Astrocyte of the cerebellum (primary cell): Measurements from ENCODE around the gene CEP83.

Source experiments
- DNase-seq: peaks from one replicate; pipeline ENCODE4 v3.0.0-alpha.2; 2011; ENCODE audit warnings: low read depth
- H3K4me3 ChIP-seq: 2 replicates; pipeline ENCODE4 v1.5.1; 2011; ENCODE audit warnings: mild to moderate bottlenecking, low read depth, low read length, moderate library complexity
- in situ Hi-C: cut with HindIII; loops from 2 replicates; pipeline ENCODE4 v1.10.0; 2017; ENCODE audit warnings: low sequenced_read_pairs
- TF ChIP-seq, protein P1 (sequence below): IDR thresholded peaks from 2 replicates; pipeline ENCODE4 v1.5.1; 2012; ENCODE audit warnings: low read length, low read depth, moderate library complexity, mild to moderate bottlenecking; ENCODE audit errors: missing control alignments

CEP83 gene

DNA sequence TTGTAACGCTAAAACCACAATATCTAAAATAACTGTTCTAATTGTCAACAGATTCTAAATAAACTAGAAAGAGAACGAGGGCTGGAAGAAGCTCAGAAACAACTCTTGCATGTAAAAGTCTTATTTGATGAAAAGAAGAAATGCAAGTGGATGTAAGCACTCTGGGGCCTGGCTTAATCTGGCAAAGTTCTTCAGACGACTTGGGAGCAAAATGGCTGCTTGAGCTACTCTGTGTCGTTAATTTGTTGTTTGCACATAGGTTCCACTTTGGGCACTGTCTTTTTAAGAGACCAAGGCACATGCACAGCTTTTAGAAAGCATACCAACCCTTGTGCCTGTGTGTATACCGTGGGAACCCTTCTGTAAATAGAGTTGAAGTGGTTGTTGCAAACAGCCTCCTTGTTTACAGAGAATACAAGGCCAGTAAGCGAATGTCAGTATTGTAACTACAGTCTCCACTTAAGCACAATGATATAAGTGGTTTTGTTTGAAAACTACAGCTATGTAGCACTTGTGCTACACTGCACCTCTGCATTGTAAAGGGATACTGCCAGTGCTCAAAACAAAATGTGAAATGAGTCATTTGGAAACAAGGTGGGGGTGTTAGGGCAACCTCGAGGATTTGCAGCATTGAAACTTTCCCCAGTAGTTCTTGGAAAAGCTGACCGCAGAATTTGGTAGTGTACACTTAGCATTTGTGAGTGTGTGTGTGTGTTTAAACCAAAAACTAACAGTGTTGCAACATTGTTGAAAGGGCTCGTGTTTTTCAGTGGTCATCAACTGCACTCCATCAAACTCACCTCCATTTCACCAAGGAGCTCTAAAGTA is 154.3 kb downstream of the CEP83 start:
- TF ChIP-seq, protein P1, sequence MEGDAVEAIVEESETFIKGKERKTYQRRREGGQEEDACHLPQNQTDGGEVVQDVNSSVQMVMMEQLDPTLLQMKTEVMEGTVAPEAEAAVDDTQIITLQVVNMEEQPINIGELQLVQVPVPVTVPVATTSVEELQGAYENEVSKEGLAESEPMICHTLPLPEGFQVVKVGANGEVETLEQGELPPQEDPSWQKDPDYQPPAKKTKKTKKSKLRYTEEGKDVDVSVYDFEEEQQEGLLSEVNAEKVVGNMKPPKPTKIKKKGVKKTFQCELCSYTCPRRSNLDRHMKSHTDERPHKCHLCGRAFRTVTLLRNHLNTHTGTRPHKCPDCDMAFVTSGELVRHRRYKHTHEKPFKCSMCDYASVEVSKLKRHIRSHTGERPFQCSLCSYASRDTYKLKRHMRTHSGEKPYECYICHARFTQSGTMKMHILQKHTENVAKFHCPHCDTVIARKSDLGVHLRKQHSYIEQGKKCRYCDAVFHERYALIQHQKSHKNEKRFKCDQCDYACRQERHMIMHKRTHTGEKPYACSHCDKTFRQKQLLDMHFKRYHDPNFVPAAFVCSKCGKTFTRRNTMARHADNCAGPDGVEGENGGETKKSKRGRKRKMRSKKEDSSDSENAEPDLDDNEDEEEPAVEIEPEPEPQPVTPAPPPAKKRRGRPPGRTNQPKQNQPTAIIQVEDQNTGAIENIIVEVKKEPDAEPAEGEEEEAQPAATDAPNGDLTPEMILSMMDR: no peak
- H3K4me3 ChIP-seq: no peak overlapping the region
- DNase-seq: peak; percentile 23
- in situ Hi-C loops: no loop called here

DNA sequence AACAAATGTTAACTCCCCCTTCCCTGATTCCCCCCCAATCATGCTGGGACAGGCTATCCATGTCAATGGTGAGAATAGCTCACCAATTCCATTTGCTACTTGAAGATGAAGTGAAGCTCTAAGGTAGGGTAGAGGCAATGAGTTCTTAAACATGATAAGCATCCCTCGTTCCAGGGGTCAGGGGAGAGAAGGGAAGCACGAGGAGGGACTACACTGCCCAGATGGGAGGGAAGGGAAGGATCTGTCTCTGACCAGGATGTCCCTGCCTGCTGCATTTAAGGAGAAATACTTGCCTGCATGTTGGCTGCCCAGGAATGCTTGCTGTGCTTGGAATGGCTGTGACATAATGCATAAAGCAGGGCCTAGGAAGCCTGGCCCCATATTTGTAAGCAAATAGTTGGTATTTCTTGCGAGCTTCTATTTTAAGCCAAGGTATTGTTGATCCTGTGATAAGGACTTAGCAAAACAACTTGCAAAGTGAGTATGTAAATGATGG is 155.1 kb downstream of the CEP83 start:
- in situ Hi-C loops: loop anchor here (5.0 kb wide), 1 partner anchor 52 kb away; no protein-coding TSS in a partner anchor
- TF ChIP-seq, protein P1: no peak
- peak; percentile 16 for DNase-seq
- no peak overlapping the region for H3K4me3 ChIP-seq

DNA sequence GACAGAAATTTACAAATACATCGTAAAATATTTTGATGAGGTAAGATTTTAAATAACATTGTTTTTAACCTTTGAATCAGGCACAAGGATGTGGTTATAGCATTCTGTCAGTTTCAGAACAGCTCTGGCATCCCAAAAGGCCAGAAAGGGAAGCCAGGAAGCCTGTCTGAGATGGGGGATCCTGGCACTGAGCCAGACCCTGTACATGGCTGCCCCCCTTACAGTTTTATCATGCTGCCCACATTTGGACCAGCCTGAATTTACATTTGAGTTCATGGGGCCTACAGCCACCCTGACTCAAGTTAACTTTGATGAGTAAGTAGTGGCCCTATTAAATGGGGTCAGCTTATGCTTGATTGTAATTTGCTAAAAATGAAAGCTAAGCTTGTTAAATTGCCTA is 155.7 kb downstream of the CEP83 start:
- DNase-seq: no peak
- in situ Hi-C loops: loop anchor here (5.0 kb wide), 1 partner anchor 52 kb away; no protein-coding TSS in a partner anchor
- no peak overlapping the region for H3K4me3 ChIP-seq
- TF ChIP-seq, protein P1: no peak

DNA sequence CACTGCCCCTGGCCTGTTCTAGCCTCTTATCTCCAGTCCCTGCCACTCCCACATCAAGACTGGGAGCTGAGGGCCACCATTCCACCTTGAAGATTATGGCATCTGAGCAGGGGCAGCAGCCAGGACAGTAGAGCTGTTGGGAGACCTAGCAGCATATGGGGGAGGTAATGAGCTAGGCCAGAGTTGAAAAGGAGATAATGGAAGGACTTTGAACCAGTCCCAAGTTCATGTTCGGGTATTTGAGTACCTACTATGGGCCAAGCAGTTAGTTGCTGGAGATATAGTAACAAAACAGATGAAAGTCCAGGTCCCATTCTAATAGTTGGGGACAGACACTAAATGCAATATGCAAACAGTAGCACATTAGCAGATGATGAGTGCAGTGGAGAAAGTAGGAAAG is 159.8 kb downstream of the CEP83 start:
- in situ Hi-C loops: loop anchor here (5.0 kb wide), 1 partner anchor 48 kb away; no protein-coding TSS in a partner anchor
- TF ChIP-seq, protein P1: no peak
- no peak for DNase-seq

DNA sequence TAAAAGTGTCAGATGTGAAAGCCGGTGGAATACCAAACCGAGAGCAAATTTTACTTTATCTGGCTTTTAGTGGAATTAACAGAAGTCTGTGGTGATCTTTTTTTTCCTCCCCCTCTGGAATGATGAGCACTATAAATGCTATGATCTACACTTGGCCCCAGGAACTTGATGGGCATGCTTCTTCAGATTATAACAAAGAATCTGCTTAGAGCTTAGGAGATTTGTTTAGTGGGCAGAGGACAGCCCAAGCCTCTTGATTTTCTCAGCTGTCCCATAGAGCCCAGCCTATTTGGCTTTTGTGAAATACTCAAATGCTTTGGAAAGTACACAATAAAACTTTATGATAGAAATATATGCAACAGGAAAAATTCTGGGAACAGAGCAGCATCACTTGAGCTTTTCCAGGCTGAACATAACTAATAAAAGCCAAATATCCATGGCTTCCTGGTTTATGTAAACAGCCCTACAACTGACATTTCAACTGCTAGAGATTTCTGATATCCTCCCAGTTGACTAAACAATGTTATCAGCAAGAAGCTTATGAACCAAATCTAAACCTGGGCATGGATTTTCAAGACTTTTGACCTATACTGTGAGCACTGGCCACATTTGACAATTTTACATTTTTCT is 161.7 kb downstream of the CEP83 start:
- no peak overlapping the region for H3K4me3 ChIP-seq
- TF ChIP-seq, protein P1: no peak

More for the DNA sequence above, 159.8 kb downstream of the CEP83 start:
- H3K4me3 ChIP-seq: no peak overlapping the region

DNA sequence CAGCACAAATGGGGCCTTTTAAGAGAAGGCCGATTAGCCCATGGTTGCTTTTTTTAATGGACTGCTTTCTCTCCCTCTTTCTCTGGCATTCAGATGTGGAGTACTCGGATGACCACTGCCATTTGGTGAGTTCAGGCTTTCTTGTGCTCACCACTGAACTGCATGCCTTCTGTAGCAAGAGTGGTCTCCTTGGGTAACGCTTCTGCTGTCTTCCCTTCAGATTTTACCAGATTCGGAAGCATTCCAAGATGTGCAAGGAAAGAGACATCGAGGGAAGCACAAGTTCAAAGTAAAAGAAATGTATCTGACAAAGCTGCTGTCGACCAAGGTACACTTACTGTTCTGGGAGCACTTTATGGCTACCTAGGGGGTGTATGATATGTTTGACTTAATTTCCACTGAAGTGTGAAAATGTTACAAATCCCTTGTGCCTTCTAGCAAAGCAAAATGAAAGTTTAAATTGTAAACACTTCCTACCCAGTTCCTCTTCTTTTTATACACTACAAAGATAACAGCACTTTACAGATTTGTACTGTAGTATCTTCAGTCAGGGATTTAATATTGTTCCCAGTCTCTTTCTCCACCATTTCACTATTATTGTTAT is 162.5 kb downstream of the CEP83 start:
- no peak overlapping the region for H3K4me3 ChIP-seq
- in situ Hi-C loops: no loop called here
- TF ChIP-seq, protein P1: no peak
- no peak for DNase-seq

More for the DNA sequence above, 161.7 kb downstream of the CEP83 start:
- DNase-seq: no peak
- in situ Hi-C loops: no loop called here
